Measurements from ENCODE around the gene TMEM255A. TPM values are rescaled to one million over a fixed set of nuclear protein-coding genes. Genes with fewer than 3 reads are reported as not detected.
A peak's percentile ranks its signal among the peaks of the same experiment; 100 is the strongest.

The TMEM255A gene
- total RNA-seq, 1 experiment from 2014 or later = 3.8 TPM

DNA sequence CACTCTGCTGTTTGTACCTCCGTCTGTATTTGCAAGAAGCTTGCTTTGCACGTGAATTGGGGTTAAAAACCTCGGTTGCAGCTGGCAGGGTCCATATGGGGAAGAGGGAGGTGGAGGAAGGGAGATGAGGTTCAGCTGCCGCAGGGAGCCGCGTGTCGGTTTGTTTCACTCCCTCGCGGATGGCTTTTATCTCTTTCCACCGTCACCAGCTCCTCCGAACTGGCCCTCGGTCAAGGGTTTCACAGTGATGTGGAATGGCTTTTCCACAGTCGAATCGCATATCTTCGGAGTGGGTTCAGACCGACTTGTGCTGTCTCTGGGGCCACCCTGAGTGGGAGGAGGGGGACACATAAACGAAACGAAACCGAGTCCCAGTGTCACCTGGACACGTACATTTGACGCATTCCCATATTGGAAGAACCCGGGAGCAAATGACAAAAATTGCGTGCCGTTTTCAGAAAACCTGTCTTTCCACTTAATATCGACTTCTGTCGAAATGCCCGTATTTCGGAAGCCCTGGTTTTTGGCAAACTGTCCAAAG lies 59.7 kb downstream of the TMEM255A start:
- peak; percentile 30 to 49 for DNase-seq
- H3K4me3 Mint-ChIP-seq (ENCODE audit: unreplicated experiment) = peak overlapping the region; percentile 97
- TF ChIP-seq, protein P1, sequence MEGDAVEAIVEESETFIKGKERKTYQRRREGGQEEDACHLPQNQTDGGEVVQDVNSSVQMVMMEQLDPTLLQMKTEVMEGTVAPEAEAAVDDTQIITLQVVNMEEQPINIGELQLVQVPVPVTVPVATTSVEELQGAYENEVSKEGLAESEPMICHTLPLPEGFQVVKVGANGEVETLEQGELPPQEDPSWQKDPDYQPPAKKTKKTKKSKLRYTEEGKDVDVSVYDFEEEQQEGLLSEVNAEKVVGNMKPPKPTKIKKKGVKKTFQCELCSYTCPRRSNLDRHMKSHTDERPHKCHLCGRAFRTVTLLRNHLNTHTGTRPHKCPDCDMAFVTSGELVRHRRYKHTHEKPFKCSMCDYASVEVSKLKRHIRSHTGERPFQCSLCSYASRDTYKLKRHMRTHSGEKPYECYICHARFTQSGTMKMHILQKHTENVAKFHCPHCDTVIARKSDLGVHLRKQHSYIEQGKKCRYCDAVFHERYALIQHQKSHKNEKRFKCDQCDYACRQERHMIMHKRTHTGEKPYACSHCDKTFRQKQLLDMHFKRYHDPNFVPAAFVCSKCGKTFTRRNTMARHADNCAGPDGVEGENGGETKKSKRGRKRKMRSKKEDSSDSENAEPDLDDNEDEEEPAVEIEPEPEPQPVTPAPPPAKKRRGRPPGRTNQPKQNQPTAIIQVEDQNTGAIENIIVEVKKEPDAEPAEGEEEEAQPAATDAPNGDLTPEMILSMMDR (IDR thresholded peaks at IDR 0.05; ENCODE audit: insufficient read depth in 1 of 2, low read depth in 1 of 2, low read length in 1 of 2, severe bottlenecking in 1 of 2, unreplicated experiment in 1 of 2) = no peak
- H3K9me3 Mint-ChIP-seq (ENCODE audit: unreplicated experiment) = no peaks in the 10 kb centered on the region
- intact Hi-C loops (cut with micrococcal nuclease; ENCODE audit: unreplicated experiment) = loop anchor here (2.0 to 5.0 kb wide), 3 partner anchors 65 to 269 kb away; partner anchors contain the start of gene LAMP2
- H3K4me3 ChIP-seq (ENCODE audit: low read depth, low read length) = peak overlapping the region; percentile 71
- no peaks in the 10 kb centered on the region for H3K4me1 Mint-ChIP-seq (ENCODE audit: low read depth, unreplicated experiment)
- no peaks in the 10 kb centered on the region for H3K36me3 ChIP-seq (ENCODE audit: control insufficient read depth, insufficient read depth, low read length)
- ChIA-PET POLR2A (no interaction called here), CTCF (interaction anchor here (1.1 kb wide), 1 partner anchor 22 kb away, joined by 5 read pairs; no protein-coding TSS in a partner anchor)
- H3K27ac Mint-ChIP-seq (ENCODE audit: unreplicated experiment) = peak overlapping the region; percentile 99
- no peaks in the 10 kb centered on the region for H3K27me3 Mint-ChIP-seq (ENCODE audit: insufficient read depth, unreplicated experiment)
- H3K9me3 ChIP-seq = no peaks in the 10 kb centered on the region
- H3K27me3 ChIP-seq (replicated peaks; ENCODE audit: control insufficient read depth, insufficient read depth, low read length) = no peaks in the 10 kb centered on the region
- no peaks in the 10 kb centered on the region for H3K4me1 ChIP-seq
- H3K36me3 Mint-ChIP-seq (ENCODE audit: insufficient read depth, unreplicated experiment) = peaks cover 14% of the 10 kb centered on the region
- TSS peak; percentile 52 for BruUV-seq (replicated peaks)

DNA sequence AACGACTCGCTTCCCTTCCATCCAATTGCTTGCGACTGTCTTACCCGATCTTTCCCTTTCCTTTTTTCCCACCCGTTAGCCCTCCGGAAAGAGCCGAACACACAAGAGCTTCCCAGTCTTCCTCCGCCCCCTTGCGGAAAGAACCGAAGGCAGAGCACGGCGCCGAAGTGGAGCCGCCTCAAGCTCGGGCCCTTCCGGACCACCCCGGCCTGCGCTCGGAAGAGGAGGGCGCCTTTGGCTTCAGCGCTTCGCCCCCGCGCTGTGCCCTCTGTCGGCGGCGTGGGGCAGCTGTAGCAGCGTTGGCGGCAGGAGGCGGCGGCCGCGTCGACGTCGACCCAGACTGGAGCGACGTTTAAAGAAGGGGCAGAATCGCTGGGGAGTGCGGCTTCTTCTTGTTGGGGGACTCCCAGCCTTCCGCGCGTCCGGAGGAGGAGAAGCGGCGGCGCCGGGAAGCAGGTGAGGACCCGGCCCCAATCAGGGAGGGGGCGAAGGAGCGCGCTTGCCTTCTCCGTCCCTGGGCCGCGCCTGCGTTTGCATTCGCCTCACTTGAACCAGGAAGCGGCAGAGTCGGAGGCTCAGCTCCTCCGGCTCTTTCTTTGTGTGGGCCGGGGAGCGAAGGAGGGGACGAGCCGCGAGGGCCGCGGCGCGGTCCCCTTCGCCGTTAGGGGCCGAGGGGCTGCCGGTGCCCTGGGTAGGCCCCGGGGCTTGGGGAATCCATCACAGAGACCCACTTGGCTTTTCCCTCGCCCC lies 60.6 kb downstream of the TMEM255A start, which contains the start of gene ZBTB33:
Gene ZBTB33, plus strand, starts transcription at position 291 of the 750 bp plus-strand sequence. CDS start 2,604 bp downstream, outside the sequence.
- no peaks in the 10 kb centered on the region for H3K9me3 Mint-ChIP-seq (ENCODE audit: unreplicated experiment)
- H3K27me3 Mint-ChIP-seq (ENCODE audit: insufficient read depth, unreplicated experiment) = no peaks in the 10 kb centered on the region
- peak within 1 kb of the TSS; percentile 99 for H3K27ac Mint-ChIP-seq (ENCODE audit: unreplicated experiment)
- TF ChIP-seq, protein P1 (IDR thresholded peaks at IDR 0.05; ENCODE audit: insufficient read depth in 1 of 2, low read depth in 1 of 2, low read length in 1 of 2, severe bottlenecking in 1 of 2, unreplicated experiment in 1 of 2) = peak in 1 of 2 experiments; percentile 74
- no peaks in the 10 kb centered on the region for H3K27me3 ChIP-seq (replicated peaks; ENCODE audit: control insufficient read depth, insufficient read depth, low read length)
- peak within 1 kb of the TSS; percentile 71 for H3K4me3 ChIP-seq (ENCODE audit: low read depth, low read length)
- no TSS peak for BruUV-seq (replicated peaks)
- H3K4me1 Mint-ChIP-seq (ENCODE audit: low read depth, unreplicated experiment) = no peaks in the 10 kb centered on the region
- peak; percentile 89 to 91 for DNase-seq
- ChIA-PET CTCF (interaction anchor here (0.7 to 1.1 kb wide), 3 partner anchors 21 to 287 kb away, joined by 3 to 5 read pairs (median 4); no protein-coding TSS in a partner anchor), POLR2A (interaction anchor here (0.6 to 1.1 kb wide), 4 partner anchors 37 to 398 kb away, joined by 3 to 4 read pairs (median 3); partner anchors contain the start of gene UPF3B)
- intact Hi-C loops (cut with micrococcal nuclease; ENCODE audit: unreplicated experiment) = loop anchor here (2.0 to 5.0 kb wide), 3 partner anchors 66 to 268 kb away; partner anchors contain the start of gene LAMP2
- peak within 1 kb of the TSS; percentile 97 for H3K4me3 Mint-ChIP-seq (ENCODE audit: unreplicated experiment)
- H3K36me3 ChIP-seq (ENCODE audit: control insufficient read depth, insufficient read depth, low read length) = no peaks in the 10 kb centered on the region
- no peaks in the 10 kb centered on the region for H3K9me3 ChIP-seq
- H3K36me3 Mint-ChIP-seq (ENCODE audit: insufficient read depth, unreplicated experiment) = peaks cover 14% of the 10 kb centered on the region
- no peaks in the 10 kb centered on the region for H3K4me1 ChIP-seq

DNA sequence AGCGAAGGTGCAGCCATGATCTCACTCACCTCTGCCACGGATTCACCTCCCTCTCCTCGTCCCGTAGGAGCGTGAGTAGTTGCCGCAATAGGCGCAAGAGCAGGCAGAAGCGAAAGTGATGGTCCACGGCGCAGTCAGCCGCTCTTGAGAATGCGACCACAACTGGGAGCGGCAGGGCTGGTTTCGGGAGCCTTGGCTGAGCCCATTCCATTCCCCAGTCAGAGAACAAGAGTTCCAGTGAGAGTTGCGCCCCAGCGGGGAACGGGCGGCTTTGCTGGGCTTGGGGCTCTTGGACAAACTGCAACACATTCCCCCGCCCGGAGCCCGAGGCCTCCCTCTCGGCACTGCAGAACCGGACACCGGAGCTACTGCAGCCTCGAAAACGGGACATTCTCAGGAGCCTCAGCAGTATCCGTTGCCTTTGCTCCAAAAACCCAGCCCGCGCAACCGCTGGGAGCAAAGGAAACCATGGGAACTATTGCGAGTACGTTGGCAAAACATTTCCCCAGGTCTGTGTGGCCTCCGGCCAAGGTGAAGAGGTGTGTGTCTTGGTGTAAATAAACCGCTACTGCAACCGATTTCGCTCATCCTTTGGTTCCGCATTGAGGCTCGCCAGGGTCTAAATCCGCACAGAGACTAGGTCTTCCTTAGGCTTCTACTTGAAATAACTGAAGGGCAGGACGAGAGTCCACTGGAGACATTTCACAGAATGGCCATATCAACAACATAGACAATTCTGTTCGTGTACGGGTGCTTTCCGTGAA lies 66.3 kb downstream of the TMEM255A start:
- peak; percentile 68 to 69 for DNase-seq
- POLR2A ChIA-PET = no interaction called here
- peaks cover 6% of the 10 kb centered on the region for H3K4me1 Mint-ChIP-seq (ENCODE audit: low read depth, unreplicated experiment)
- no TSS peak for BruUV-seq (replicated peaks)
- H3K9me3 ChIP-seq = no peaks in the 10 kb centered on the region
- no peaks in the 10 kb centered on the region for H3K36me3 Mint-ChIP-seq (ENCODE audit: insufficient read depth, unreplicated experiment)
- CTCF ChIA-PET = no interaction called here
- H3K36me3 ChIP-seq (ENCODE audit: control insufficient read depth, insufficient read depth, low read length) = no peaks in the 10 kb centered on the region
- no peaks in the 10 kb centered on the region for H3K27me3 ChIP-seq (replicated peaks; ENCODE audit: control insufficient read depth, insufficient read depth, low read length)
- no peaks in the 10 kb centered on the region for H3K9me3 Mint-ChIP-seq (ENCODE audit: unreplicated experiment)
- peak overlapping the region; percentile 100 for H3K4me3 Mint-ChIP-seq (ENCODE audit: unreplicated experiment)
- H3K27me3 Mint-ChIP-seq (ENCODE audit: insufficient read depth, unreplicated experiment) = no peaks in the 10 kb centered on the region
- TF ChIP-seq, protein P1 (IDR thresholded peaks at IDR 0.05; ENCODE audit: insufficient read depth in 1 of 2, low read depth in 1 of 2, low read length in 1 of 2, severe bottlenecking in 1 of 2, unreplicated experiment in 1 of 2) = no peak
- peak overlapping the region; percentile 52 for H3K4me3 ChIP-seq (ENCODE audit: low read depth, low read length)
- intact Hi-C loops (cut with micrococcal nuclease; ENCODE audit: unreplicated experiment) = no loop called here
- peak overlapping the region; percentile 99 for H3K27ac Mint-ChIP-seq (ENCODE audit: unreplicated experiment)
- H3K4me1 ChIP-seq = 0 out of 2 replicates have a peak, but pooled peaks cover 3% of the 10 kb centered on the region
